ENCODE results near the gene KCNH8. TPM values are rescaled to one million over a fixed set of nuclear protein-coding genes. Genes with fewer than 3 reads are reported as not detected.
"Not testable (repeated sequence)": the region's sequence is repeated elsewhere in the genome, so short reads cannot be mapped to it uniquely, and the experiment has no call there.

KCNH8 gene
- under 1 TPM in 1 of 2 donors, not detected in 1; 0.75 TPM for total RNA-seq
- 0 reads per million in 2 donors for total RNA-seq

GRCh38 chr3:19147905-19148767, at the start of gene KCNH8:
Gene KCNH8, plus strand, starts transcription at chr3:19148510. Its CDS starts 210 bp downstream, at chr3:19148720.
- no peaks in the 10 kb centered on the region for H3K9me3 ChIP-seq (ENCODE audit: control insufficient read depth, low read length, poor library complexity, severe bottlenecking)
- DNase-seq (no peak), ATAC-seq (no peak)
- peaks cover 17% of the 10 kb centered on the region for H3K4me1 Mint-ChIP-seq
- no peak within 1 kb of the TSS for H3K27ac Mint-ChIP-seq
- H3K4me3 Mint-ChIP-seq = peak within 1 kb of the TSS; percentile 89
- H3K36me3 Mint-ChIP-seq (ENCODE audit: low read depth) = no peaks in the 10 kb centered on the region
- no peaks in the 10 kb centered on the region for H3K27me3 Mint-ChIP-seq

GRCh38 chr3:19102654-19103290, 45.5 kb upstream of the KCNH8 start:
- H3K36me3 Mint-ChIP-seq (ENCODE audit: low read depth); H3K9me3 ChIP-seq (ENCODE audit: control insufficient read depth, low read length, poor library complexity, severe bottlenecking); ATAC-seq; H3K4me1 Mint-ChIP-seq; H3K27ac Mint-ChIP-seq; H3K27me3 Mint-ChIP-seq: not testable (repeated sequence)
- peak in 1 of 3 donors; percentile 20 for DNase-seq
- peak overlapping the region; percentile 63 for H3K4me3 Mint-ChIP-seq

GRCh38 chr3:19103510-19103909, 44.8 kb upstream of the KCNH8 start:
- DNase-seq (no peak), ATAC-seq (no peak)
- H3K9me3 ChIP-seq (ENCODE audit: control insufficient read depth, low read length, poor library complexity, severe bottlenecking) = no peaks in the 10 kb centered on the region
- Mint-ChIP-seq H3K4me1 (no peaks in the 10 kb centered on the region), H3K27ac (no peak overlapping the region), H3K27me3 (no peaks in the 10 kb centered on the region), H3K4me3 (peak overlapping the region; percentile 63), H3K36me3 (ENCODE audit: low read depth) (peaks cover 3% of the 10 kb centered on the region)

GRCh38 chr3:19104459-19104858, 43.9 kb upstream of the KCNH8 start:
- no peak for DNase-seq
- Mint-ChIP-seq H3K27ac (no peak overlapping the region), H3K4me3 (no peak overlapping the region), H3K4me1 (no peaks in the 10 kb centered on the region), H3K27me3 (no peaks in the 10 kb centered on the region), H3K36me3 (ENCODE audit: low read depth) (peaks cover 3% of the 10 kb centered on the region)
- no peak for ATAC-seq
- no peaks in the 10 kb centered on the region for H3K9me3 ChIP-seq (ENCODE audit: control insufficient read depth, low read length, poor library complexity, severe bottlenecking)

GRCh38 chr3:19105826-19106225, 42.5 kb upstream of the KCNH8 start:
- H3K4me1 Mint-ChIP-seq = no peaks in the 10 kb centered on the region
- ATAC-seq (no peak), DNase-seq (no peak)
- no peaks in the 10 kb centered on the region for H3K9me3 ChIP-seq (ENCODE audit: control insufficient read depth, low read length, poor library complexity, severe bottlenecking)
- peaks cover 3% of the 10 kb centered on the region for H3K36me3 Mint-ChIP-seq (ENCODE audit: low read depth)
- no peak overlapping the region for H3K4me3 Mint-ChIP-seq
- H3K27ac Mint-ChIP-seq = no peak overlapping the region
- H3K27me3 Mint-ChIP-seq = no peaks in the 10 kb centered on the region

GRCh38 chr3:19106307-19106706, 42.0 kb upstream of the KCNH8 start:
- Mint-ChIP-seq H3K27me3 (no peaks in the 10 kb centered on the region), H3K4me3 (no peak overlapping the region), H3K27ac (no peak overlapping the region), H3K36me3 (ENCODE audit: low read depth) (peaks cover 3% of the 10 kb centered on the region), H3K4me1 (no peaks in the 10 kb centered on the region)
- no peaks in the 10 kb centered on the region for H3K9me3 ChIP-seq (ENCODE audit: control insufficient read depth, low read length, poor library complexity, severe bottlenecking)
- ATAC-seq = no peak
- no peak for DNase-seq

- no peak for DNase-seq
- no peak overlapping the region for H3K4me3 Mint-ChIP-seq
- peaks cover 3% of the 10 kb centered on the region for H3K36me3 Mint-ChIP-seq (ENCODE audit: low read depth)
- H3K27me3 Mint-ChIP-seq = no peaks in the 10 kb centered on the region
- no peak for ATAC-seq
- no peaks in the 10 kb centered on the region for H3K4me1 Mint-ChIP-seq
- H3K27ac Mint-ChIP-seq = no peak overlapping the region
- no peaks in the 10 kb centered on the region for H3K9me3 ChIP-seq (ENCODE audit: control insufficient read depth, low read length, poor library complexity, severe bottlenecking)
Measured at GRCh38 chr3:19107719-19108118, 40.6 kb upstream of the KCNH8 start.

- no peaks in the 10 kb centered on the region for H3K36me3 Mint-ChIP-seq (ENCODE audit: low read depth)
- no peak overlapping the region for H3K4me3 Mint-ChIP-seq
- no peaks in the 10 kb centered on the region for H3K4me1 Mint-ChIP-seq
- DNase-seq = no peak
- no peaks in the 10 kb centered on the region for H3K9me3 ChIP-seq (ENCODE audit: control insufficient read depth, low read length, poor library complexity, severe bottlenecking)
- H3K27ac Mint-ChIP-seq = no peak overlapping the region
- peaks cover 10% of the 10 kb centered on the region for H3K27me3 Mint-ChIP-seq
- ATAC-seq = no peak
Measured at GRCh38 chr3:19110335-19110895, 37.9 kb upstream of the KCNH8 start.

GRCh38 chr3:19114461-19114860, 33.8 kb upstream of the KCNH8 start:
- no peak overlapping the region for H3K27ac Mint-ChIP-seq

GRCh38 chr3:19116239-19116638, 32.1 kb upstream of the KCNH8 start:
- Mint-ChIP-seq H3K4me3 (no peak overlapping the region), H3K27me3 (peaks cover 14% of the 10 kb centered on the region)

More at GRCh38 chr3:19114461-19114860, 33.8 kb upstream of the KCNH8 start:
- no peaks in the 10 kb centered on the region for H3K9me3 ChIP-seq (ENCODE audit: control insufficient read depth, low read length, poor library complexity, severe bottlenecking)
- DNase-seq (no peak), ATAC-seq (no peak)
- Mint-ChIP-seq H3K27me3 (peaks cover 14% of the 10 kb centered on the region), H3K4me1 (no peaks in the 10 kb centered on the region), H3K4me3 (no peak overlapping the region), H3K36me3 (ENCODE audit: low read depth) (no peaks in the 10 kb centered on the region)

GRCh38 chr3:19124752-19125151, 23.6 kb upstream of the KCNH8 start:
- H3K9me3 ChIP-seq (ENCODE audit: control insufficient read depth, low read length, poor library complexity, severe bottlenecking) = no peaks in the 10 kb centered on the region
- no peak for DNase-seq
- Mint-ChIP-seq H3K27ac (no peak overlapping the region), H3K27me3 (no peaks in the 10 kb centered on the region), H3K4me1 (no peaks in the 10 kb centered on the region), H3K36me3 (ENCODE audit: low read depth) (no peaks in the 10 kb centered on the region), H3K4me3 (no peak overlapping the region)
- ATAC-seq = no peak

More at GRCh38 chr3:19116239-19116638, 32.1 kb upstream of the KCNH8 start:
- Mint-ChIP-seq H3K36me3 (ENCODE audit: low read depth) (no peaks in the 10 kb centered on the region), H3K4me1 (no peaks in the 10 kb centered on the region), H3K27ac (no peak overlapping the region)
- H3K9me3 ChIP-seq (ENCODE audit: control insufficient read depth, low read length, poor library complexity, severe bottlenecking) = no peaks in the 10 kb centered on the region
- DNase-seq (no peak), ATAC-seq (no peak)

- Mint-ChIP-seq H3K4me3 (no peak overlapping the region), H3K36me3 (ENCODE audit: low read depth) (no peaks in the 10 kb centered on the region), H3K27ac (no peak overlapping the region), H3K4me1 (no peaks in the 10 kb centered on the region), H3K27me3 (peaks cover 28% of the 10 kb centered on the region)
- DNase-seq (no peak), ATAC-seq (no peak)
- H3K9me3 ChIP-seq (ENCODE audit: control insufficient read depth, low read length, poor library complexity, severe bottlenecking) = no peaks in the 10 kb centered on the region
Measured at GRCh38 chr3:19139863-19140262, 8.4 kb upstream of the KCNH8 start.
